CD8-positive, alpha-beta memory T cell (primary cell): ENCODE measurements around the gene ITGA7. TPM values are rescaled to one million over a fixed set of nuclear protein-coding genes. Genes with fewer than 3 reads are reported as not detected.
A peak's percentile ranks its signal among the peaks of the same experiment; 100 is the strongest.

Experiments
- CTCF ChIA-PET: fragments of 350-600 bp; sonication (Branson Sonifier 250); formaldehyde crosslinking; loops from one replicate; lab custom pipeline; 2021; ENCODE audit warnings: antibody characterized with exemption; lab: Charles Lee
- POLR2A ChIA-PET: fragments of 350-600 bp; sonication (Branson Sonifier 250); formaldehyde crosslinking; loops from one replicate; lab custom pipeline; 2021; ENCODE audit warnings: antibody characterized with exemption; lab: Charles Lee
- DNase-seq, 5 donors: peaks; one replicate each; pipeline versions ENCODE4 v3.0.0 to v3.0.0-alpha.2; 2020 to 2022; ENCODE audit warnings: mixed read lengths in 1 of 5
- H3K27ac ChIP-seq: one replicate; pipeline ENCODE4 v1.7.0; 2013; ENCODE audit warnings: low read depth, mild to moderate bottlenecking, low read length, moderate library complexity
- H3K27me3 ChIP-seq: 2 replicates; pipeline ENCODE4 v1.7.0; 2013; ENCODE audit warnings: low read length, mild to moderate bottlenecking; ENCODE audit not compliant: insufficient read depth, poor library complexity, severe bottlenecking
- H3K36me3 ChIP-seq: 2 replicates; pipeline ENCODE4 v1.7.0; 2013; ENCODE audit warnings: mild to moderate bottlenecking, low read length, moderate library complexity; ENCODE audit not compliant: insufficient read depth
- H3K4me1 ChIP-seq: 2 replicates; pipeline ENCODE4 v1.7.0; 2013; ENCODE audit warnings: mild to moderate bottlenecking, low read length, moderate library complexity; ENCODE audit not compliant: insufficient read depth
- H3K4me3 ChIP-seq: 2 replicates; pipeline ENCODE4 v1.7.0; 2013; ENCODE audit warnings: mild to moderate bottlenecking, low read length
- H3K9me3 ChIP-seq: 2 replicates; pipeline ENCODE4 v1.7.0; 2013; ENCODE audit warnings: mild to moderate bottlenecking, low read length
- H3K27ac Mint-ChIP-seq, 8 donors: one replicate each; pipeline ENCODE4 v1.8.0; 2020 to 2021; ENCODE audit warnings: mixed read lengths in 8 of 8, mild to moderate bottlenecking in 6 of 8, inconsistent platforms in 3 of 8, moderate library complexity in 3 of 8
- H3K27me3 Mint-ChIP-seq, 2 donors: one replicate each; pipeline ENCODE4 v1.8.0; 2020 to 2021; ENCODE audit warnings: mixed read lengths in 2 of 2, mild to moderate bottlenecking in 1 of 2, moderate library complexity in 1 of 2
- H3K36me3 Mint-ChIP-seq, 3 donors: one replicate each; pipeline ENCODE4 v1.8.0; 2020 to 2021; ENCODE audit warnings: mixed read lengths in 3 of 3, inconsistent platforms in 1 of 3, mild to moderate bottlenecking in 1 of 3
- H3K4me1 Mint-ChIP-seq, 3 donors: one replicate each; pipeline ENCODE4 v1.8.0; 2020 to 2021; ENCODE audit warnings: mixed read lengths in 3 of 3, inconsistent platforms in 1 of 3, mild to moderate bottlenecking in 1 of 3
- H3K4me3 Mint-ChIP-seq, 7 donors: one replicate each; pipeline ENCODE4 v1.8.0; 2020 to 2021; ENCODE audit warnings: mixed read lengths in 7 of 7, mild to moderate bottlenecking in 6 of 7, moderate library complexity in 4 of 7, inconsistent platforms in 2 of 7
- H3K9me3 Mint-ChIP-seq, 5 donors: one replicate each; pipeline ENCODE4 v1.8.0; 2020 to 2022; ENCODE audit warnings: mixed read lengths in 5 of 5, mild to moderate bottlenecking in 3 of 5, moderate library complexity in 2 of 5, inconsistent platforms in 1 of 5
- polyA plus RNA-seq: library from polyadenylated mRNA; unstranded; fragments of 300-500 nt; fragmentation: Illumina TruSeq; gene quantifications from one replicate; pipeline ENCODE4 v1.2.3, GENCODE V29; 2021
- total RNA-seq, 2 experiments: library from RNA; stranded (reverse); gene quantifications; one replicate each; pipeline ENCODE4 v1.2.3, GENCODE V29; 2021

Gene ITGA7
- total and polyA plus RNA-seq, 3 experiments from 2014 or later: 0.36 to 3.1 (median 2.7) TPM

DNA sequence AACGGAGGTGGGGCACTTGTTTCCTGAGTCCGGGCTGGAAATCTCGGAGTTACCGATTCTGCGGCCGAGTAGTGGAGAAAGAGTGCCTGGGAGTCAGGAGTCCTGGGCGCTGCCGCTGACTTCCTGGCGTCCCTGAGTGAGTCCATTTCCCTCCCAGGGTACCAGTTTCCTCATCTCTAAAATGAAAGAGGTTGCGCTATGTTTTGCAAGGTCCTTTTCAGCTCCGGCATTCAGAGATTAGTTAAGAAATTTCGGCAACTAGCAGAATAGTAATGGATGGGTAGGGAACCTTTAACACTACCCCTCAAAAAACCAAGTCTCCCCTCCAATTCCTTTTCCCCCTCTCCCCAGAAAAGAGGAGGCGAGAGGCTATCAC lies 8.9 kb upstream of the ITGA7 start:
- Histone ChIP-seq H3K27me3 (no peaks in the 10 kb centered on the region), H3K9me3 (no peaks in the 10 kb centered on the region), H3K4me3 (peak overlapping the region; percentile 98), H3K27ac (peak overlapping the region; percentile 79), H3K36me3 (no peaks in the 10 kb centered on the region), H3K4me1 (peaks cover 24% of the 10 kb centered on the region)
- peak overlapping the region; percentile 82 to 97 (median 93) for H3K4me3 Mint-ChIP-seq
- POLR2A ChIA-PET: interaction anchor here (0.9 to 2.3 kb wide), 7 partner anchors 13 to 970 kb away, joined by 3 to 8 read pairs (median 4); partner anchors contain the start of genes CD63, DNAJC14, ORMDL2 and RAB5B
- DNase-seq: no peak
- CTCF ChIA-PET: interaction anchor here (0.8 to 3.8 kb wide), 6 partner anchors 8 to 212 kb away, joined by 3 to 37 read pairs (median 4); partner anchors contain the start of gene DNAJC14
- peaks cover 0 to 5% of the 10 kb centered on the region in 2 donors for H3K27me3 Mint-ChIP-seq
- peak overlapping the region; percentile 89 to 98 (median 95) for H3K27ac Mint-ChIP-seq
- H3K9me3 Mint-ChIP-seq: no peaks in the 10 kb centered on the region
- peaks cover 0 to 25% (median 0%) of the 10 kb centered on the region in 3 donors for H3K36me3 Mint-ChIP-seq
- H3K4me1 Mint-ChIP-seq: peaks cover 31 to 62% (median 33%) of the 10 kb centered on the region in 3 donors

DNA sequence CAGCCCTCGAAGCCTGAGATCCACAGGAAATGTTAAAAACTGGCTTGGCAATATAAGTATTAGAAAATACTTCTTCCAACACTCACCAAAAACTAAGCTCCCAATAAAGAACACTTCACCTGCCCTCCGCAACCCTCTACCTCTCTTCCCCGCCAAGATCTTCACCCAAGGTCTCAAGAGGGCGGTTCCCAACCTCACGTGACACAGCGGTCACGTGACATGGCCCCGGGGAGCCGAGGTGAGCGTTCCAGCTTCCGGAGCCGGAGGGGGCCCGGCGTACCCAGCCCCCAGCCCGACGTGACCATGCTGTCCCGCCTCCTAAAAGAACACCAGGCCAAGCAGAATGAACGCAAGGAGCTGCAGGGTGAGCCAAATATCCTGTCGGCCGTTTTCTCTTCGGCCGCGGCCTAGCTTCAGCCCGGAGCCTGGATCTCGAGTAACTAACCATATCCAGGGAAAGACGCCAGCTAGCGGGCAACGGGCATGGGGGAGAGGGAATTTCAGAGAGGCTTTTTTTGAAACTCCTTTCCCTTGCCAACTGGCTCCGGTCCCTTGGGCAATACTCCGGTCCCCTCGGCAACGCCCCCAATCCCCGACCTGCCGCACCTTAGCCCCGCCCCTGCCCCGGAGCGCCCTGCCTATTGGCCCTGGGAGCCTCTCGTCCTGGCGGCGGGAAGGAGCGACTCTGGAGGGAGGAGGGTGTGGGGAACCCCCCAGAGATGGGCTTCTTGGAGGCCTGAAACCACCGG lies 8.3 kb upstream of the ITGA7 start, which contains the start of gene BLOC1S1:
TSS of gene BLOC1S1 (plus strand) at position 214 of the 749 bp plus-strand sequence. CDS start at position 220, 6 bp downstream.
- peak within 1 kb of the TSS; percentile 82 to 97 (median 93) for H3K4me3 Mint-ChIP-seq
- H3K4me1 ChIP-seq: peaks cover 21% of the 10 kb centered on the region
- POLR2A ChIA-PET: interaction anchor here (0.7 to 2.3 kb wide), 10 partner anchors 9 to 970 kb away, joined by 3 to 8 read pairs (median 3); partner anchors contain the start of genes CD63, DNAJC14, ORMDL2 and RAB5B
- H3K27me3 Mint-ChIP-seq: peaks cover 0 to 5% of the 10 kb centered on the region in 2 donors
- no peaks in the 10 kb centered on the region for H3K36me3 ChIP-seq
- H3K4me3 ChIP-seq: peak within 1 kb of the TSS; percentile 98
- H3K4me1 Mint-ChIP-seq: peaks cover 31 to 57% (median 33%) of the 10 kb centered on the region in 3 donors
- CTCF ChIA-PET: interaction anchor here (0.5 to 3.8 kb wide), 7 partner anchors 9 to 780 kb away, joined by 3 to 37 read pairs (median 4); partner anchors contain the start of gene DNAJC14
- H3K36me3 Mint-ChIP-seq: peaks cover 0 to 25% (median 0%) of the 10 kb centered on the region in 3 donors
- no peaks in the 10 kb centered on the region for H3K9me3 Mint-ChIP-seq
- H3K9me3 ChIP-seq: no peaks in the 10 kb centered on the region
- DNase-seq: peak; percentile 87 to 96 (median 92)
- peak within 1 kb of the TSS; percentile 89 to 98 (median 95) for H3K27ac Mint-ChIP-seq
- H3K27ac ChIP-seq: peak within 1 kb of the TSS; percentile 79
- no peaks in the 10 kb centered on the region for H3K27me3 ChIP-seq

DNA sequence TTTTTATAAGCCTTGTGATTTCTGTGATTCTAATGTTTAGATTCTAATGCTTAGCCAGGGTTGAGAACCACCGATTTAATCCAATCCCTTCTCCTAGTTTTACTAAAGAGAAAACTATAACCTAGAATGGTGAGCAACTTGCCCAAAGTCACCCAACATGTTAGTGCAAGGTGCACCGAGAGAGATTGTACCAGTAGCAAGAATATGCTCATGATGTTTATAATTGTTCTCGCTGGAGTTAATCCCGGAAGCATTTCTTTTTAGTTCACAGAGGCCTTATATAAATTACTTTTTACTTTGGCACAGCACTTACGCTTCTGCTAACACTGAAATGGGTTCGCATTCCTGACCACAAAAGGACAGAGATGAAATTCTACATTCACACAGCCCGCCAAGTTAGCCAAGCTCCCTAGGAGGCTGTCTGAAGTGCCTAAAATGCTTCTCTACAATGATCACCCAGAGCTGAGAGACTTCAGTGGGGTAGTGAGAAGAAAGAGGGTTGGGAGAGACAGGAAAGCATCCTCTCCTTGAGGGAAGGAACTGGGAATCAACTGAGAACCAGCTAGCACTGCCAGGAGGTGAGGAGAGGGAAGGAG lies 7.6 kb upstream of the ITGA7 start:
- peak overlapping the region; percentile 79 for H3K27ac ChIP-seq
- peak overlapping the region; percentile 98 for H3K4me3 ChIP-seq

DNA sequence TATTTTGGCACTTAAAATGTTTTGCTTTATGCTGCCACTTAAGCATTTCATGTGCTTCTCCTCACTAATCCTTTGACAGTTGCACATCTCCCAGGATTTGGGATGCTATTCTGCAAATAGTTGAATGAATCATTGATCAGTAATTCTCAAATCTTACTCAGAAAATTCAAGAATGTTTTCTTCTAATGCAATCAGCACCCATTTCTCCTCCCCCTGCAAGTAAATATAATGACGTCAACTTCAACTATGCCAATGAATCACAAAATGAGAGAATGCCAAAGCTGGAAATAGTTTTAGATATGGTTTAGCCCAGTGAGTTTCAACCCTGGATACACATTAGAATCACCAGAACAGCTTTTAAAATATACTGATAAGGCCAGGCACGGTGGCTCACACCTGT lies 6.0 kb upstream of the ITGA7 start:
- Histone ChIP-seq H3K9me3 (no peaks in the 10 kb centered on the region), H3K4me3 (no peak overlapping the region), H3K27me3 (no peaks in the 10 kb centered on the region), H3K4me1 (peaks cover 20% of the 10 kb centered on the region), H3K36me3 (no peaks in the 10 kb centered on the region), H3K27ac (no peak overlapping the region)
- Mint-ChIP-seq H3K4me1 (peaks cover 32 to 40% (median 36%) of the 10 kb centered on the region in 3 donors), H3K9me3 (no peaks in the 10 kb centered on the region), H3K27me3 (peaks cover 8 to 9% of the 10 kb centered on the region in 2 donors), H3K36me3 (peaks cover 0 to 11% (median 0%) of the 10 kb centered on the region in 3 donors), H3K4me3 (peak overlapping the region in 3 of 7 donors; percentile 44 to 87 (median 44)), H3K27ac (peak overlapping the region in 1 of 8 donors; percentile 73)
- ChIA-PET POLR2A (interaction anchor here (0.6 kb wide), 1 partner anchor 31 kb away, joined by 3 read pairs; no protein-coding TSS in a partner anchor), CTCF (no interaction called here)
- DNase-seq: no peak

More for the DNA sequence above, 7.6 kb upstream of the ITGA7 start:
- Mint-ChIP-seq H3K4me3 (peak overlapping the region; percentile 82 to 97 (median 93)), H3K27me3 (peaks cover 0 to 7% of the 10 kb centered on the region in 2 donors), H3K4me1 (peaks cover 29 to 49% (median 31%) of the 10 kb centered on the region in 3 donors), H3K27ac (peak overlapping the region; percentile 89 to 98 (median 95)), H3K36me3 (peaks cover 0 to 19% (median 0%) of the 10 kb centered on the region in 3 donors), H3K9me3 (no peaks in the 10 kb centered on the region)
- Histone ChIP-seq H3K9me3 (no peaks in the 10 kb centered on the region), H3K36me3 (no peaks in the 10 kb centered on the region), H3K4me1 (peaks cover 18% of the 10 kb centered on the region), H3K27me3 (no peaks in the 10 kb centered on the region)
- ChIA-PET POLR2A (interaction anchor here (0.7 to 2.3 kb wide), 7 partner anchors 9 to 971 kb away, joined by 3 to 8 read pairs (median 4); partner anchors contain the start of genes CD63, ORMDL2 and SARNP), CTCF (interaction anchor here (0.5 to 3.8 kb wide), 7 partner anchors 9 to 781 kb away, joined by 3 to 37 read pairs (median 4); partner anchors contain the start of gene DNAJC14)
- DNase-seq: no peak

DNA sequence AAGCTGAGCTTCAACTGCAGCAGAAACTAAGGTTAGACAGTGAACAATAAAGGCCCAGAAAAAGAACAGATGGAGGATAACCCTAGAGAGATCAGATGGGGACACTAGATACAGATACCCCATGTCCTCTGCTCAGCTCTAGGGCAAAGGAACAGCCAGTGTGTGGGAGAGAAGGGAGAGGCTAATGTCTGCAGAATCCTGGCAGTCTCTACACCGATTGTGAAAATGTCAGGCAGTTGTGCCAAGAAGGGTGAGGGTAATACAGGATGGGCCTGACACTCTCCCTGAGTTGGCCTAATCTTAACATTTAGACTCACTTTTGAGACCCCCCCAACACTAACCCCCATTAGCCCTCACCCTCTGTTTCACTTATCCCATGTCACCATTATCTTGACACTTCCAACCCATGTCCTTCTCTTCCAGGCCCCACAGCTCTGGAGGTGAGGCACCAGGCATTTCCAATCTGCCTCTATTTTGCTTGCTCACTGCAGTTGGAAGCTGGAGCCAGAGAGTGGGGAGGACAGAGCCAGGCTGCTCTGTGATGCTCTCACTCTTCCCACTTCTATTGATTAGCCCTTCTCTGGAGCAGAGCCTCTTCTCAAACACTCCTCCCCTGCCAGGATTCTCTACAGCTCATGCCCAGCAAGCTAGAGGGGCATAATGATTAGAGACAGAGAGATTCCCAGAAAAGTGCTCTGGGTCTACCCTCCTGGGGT lies 5.2 kb upstream of the ITGA7 start:
- Mint-ChIP-seq H3K27ac (peak overlapping the region in 1 of 8 donors; percentile 69), H3K27me3 (peaks cover 14 to 15% of the 10 kb centered on the region in 2 donors), H3K36me3 (peaks cover 0 to 5% (median 0%) of the 10 kb centered on the region in 3 donors), H3K9me3 (no peaks in the 10 kb centered on the region), H3K4me1 (peaks cover 35 to 39% (median 38%) of the 10 kb centered on the region in 3 donors), H3K4me3 (peak overlapping the region in 1 of 7 donors; percentile 87)
- Histone ChIP-seq H3K27ac (no peak overlapping the region), H3K4me3 (no peak overlapping the region), H3K9me3 (no peaks in the 10 kb centered on the region), H3K4me1 (peaks cover 27% of the 10 kb centered on the region), H3K36me3 (no peaks in the 10 kb centered on the region), H3K27me3 (no peaks in the 10 kb centered on the region)
- POLR2A ChIA-PET: interaction anchor here (0.6 kb wide), 1 partner anchor 745 kb away, joined by 8 read pairs; no protein-coding TSS in a partner anchor
- no peak for DNase-seq
- CTCF ChIA-PET: interaction anchor here (2.2 kb wide), 1 partner anchor 24 kb away, joined by 6 read pairs; no protein-coding TSS in a partner anchor

DNA sequence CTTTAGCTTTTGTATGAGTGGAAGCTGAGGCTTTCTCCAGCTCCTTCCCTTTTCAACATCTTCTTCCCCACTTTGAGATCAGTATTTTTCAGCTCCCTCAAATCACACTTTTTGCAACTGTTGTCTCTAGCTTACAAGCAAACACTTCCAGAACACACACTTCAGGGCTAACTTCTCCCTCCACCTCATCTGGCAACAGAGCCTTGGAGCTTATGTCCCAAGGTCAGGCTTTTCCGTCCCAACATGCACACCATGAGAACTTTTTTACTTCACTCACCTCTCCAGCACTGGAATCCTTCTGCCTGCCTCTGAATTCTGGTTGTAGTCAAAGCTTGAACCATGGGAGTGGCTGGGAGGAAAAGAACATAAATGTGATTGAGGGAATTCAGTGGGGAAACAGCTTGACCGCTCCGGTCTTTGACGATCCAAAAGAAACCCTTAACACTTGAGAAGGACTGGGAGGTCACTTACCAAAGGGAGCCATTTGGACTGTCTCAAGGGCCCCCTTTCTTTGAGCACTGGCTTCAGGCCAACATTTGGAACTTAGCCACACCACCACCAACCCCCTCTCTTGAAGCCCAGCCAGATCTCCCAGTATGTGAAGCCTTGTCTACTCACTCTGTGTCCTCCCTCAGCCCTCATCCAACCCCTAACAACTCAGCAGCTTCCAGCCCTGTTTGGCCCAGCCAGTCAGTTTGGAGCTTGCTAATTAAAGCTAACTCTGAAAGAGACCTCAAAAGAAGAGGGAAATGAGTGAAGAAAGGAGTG lies 4.3 kb upstream of the ITGA7 start:
- peaks cover 27% of the 10 kb centered on the region for H3K4me1 ChIP-seq
- H3K36me3 ChIP-seq: no peaks in the 10 kb centered on the region
- H3K27me3 Mint-ChIP-seq: peaks cover 19% of the 10 kb centered on the region in 2 donors
- no peak overlapping the region for H3K27ac ChIP-seq
- no peaks in the 10 kb centered on the region for H3K9me3 ChIP-seq
- H3K4me1 Mint-ChIP-seq: peaks cover 31 to 35% (median 35%) of the 10 kb centered on the region in 3 donors
- DNase-seq: no peak
- peak overlapping the region in 2 of 8 donors; percentile 29 to 69 for H3K27ac Mint-ChIP-seq
- ChIA-PET CTCF (interaction anchor here (2.2 kb wide), 1 partner anchor 25 kb away, joined by 6 read pairs; no protein-coding TSS in a partner anchor), POLR2A (no interaction called here)
- H3K9me3 Mint-ChIP-seq: no peaks in the 10 kb centered on the region
- H3K4me3 ChIP-seq: no peak overlapping the region
- peaks cover 3% of the 10 kb centered on the region for H3K27me3 ChIP-seq
- no peak overlapping the region for H3K4me3 Mint-ChIP-seq
- H3K36me3 Mint-ChIP-seq: peaks cover 0 to 5% (median 0%) of the 10 kb centered on the region in 3 donors
